ENCODE data around the gene ACBD3.
A peak's percentile ranks its signal among the peaks of the same experiment; 100 is the strongest.

ACBD3 gene

GRCh38 chr1:226201029-226201593, 14.6 kb upstream of the ACBD3 start:
- DNase-seq = peak; percentile 17

DNA sequence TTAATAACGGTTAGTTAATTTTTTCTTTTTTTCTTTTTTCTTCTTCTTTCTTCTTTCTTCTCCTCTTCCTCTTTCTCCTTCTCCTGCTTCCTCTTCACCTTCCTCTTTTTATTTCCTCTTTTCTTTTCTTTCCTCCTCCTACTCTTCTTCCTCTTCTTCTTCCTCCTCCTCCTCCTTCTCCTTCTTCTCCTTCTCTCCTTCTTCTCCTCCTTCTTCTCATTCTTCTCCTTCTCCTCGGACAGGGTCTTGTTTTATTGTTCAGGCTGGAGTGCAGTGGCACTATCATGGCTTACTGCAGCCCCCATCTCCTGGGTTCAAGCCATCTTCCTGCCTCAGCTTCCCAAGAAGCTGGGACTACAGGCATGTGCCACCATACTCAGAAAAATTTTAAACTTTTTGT, 13.4 kb upstream of the ACBD3 start:
- DNase-seq = no peak

DNA sequence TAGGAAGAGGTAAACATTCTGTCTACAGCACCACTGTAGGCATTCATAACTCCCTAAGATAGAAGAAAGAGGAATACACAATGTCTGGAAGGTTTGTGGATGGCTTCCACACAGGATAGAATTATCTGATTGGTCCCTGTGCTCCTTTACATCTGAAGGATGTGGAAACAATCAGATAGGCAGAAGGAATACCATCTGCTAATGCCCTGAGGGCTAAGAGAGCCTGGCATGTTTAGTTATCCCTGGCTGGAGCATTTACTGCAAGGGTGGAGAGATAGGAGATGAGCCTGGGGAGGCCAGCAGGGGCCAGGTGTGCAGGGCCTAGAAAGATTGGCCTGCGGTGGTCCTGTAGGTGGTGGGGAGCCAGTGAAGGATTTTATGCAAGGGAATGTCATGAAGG, 8.6 kb upstream of the ACBD3 start:
- no peak for DNase-seq

GRCh38 chr1:226187380-226187779, 839 bp upstream of the ACBD3 start:
- no peak for DNase-seq

GRCh38 chr1:226187019-226187322, 430 bp upstream of the ACBD3 start:
- no peak for DNase-seq

DNA sequence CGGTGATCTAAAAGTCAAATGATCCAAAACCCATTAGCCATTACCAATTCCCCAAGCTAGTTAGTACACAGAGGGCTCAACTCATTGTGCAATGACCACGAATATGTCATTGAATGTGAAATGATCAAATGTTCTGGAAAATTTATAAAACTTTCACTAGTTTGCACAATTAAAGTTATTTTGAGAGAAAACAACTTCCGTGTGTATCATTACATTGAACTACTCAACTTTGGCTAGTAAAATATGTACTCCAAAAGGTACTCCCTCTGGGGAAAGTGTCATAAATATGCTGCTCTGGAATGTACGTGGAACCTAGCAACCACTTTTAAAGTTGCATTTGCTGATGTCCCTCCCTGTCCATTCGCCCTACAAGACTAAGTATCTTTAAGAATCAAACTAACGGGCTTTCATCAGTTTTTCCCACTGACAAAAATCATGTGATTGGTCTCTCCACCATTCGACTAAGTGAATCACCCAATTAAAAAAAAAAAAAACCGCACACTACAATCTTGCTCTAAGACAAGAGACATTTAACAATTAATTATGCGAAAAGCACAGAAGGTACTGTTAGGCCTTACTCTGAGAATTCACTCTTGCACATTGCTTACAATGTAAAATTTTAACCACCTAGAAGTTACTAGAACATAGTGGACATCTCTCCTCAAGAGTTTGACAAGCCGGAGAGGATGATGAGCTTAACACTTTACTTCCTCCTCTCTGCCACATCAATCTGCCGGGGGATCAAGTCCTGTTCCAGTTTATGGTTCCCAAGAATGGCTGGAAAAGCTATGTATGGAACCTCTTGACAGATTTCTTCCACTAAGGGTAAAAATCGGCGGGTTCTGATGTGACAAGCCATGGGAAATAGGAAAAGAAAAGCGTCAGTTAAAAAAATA, 1.2 kb downstream of the ACBD3 start:
- no peak for DNase-seq

DNA sequence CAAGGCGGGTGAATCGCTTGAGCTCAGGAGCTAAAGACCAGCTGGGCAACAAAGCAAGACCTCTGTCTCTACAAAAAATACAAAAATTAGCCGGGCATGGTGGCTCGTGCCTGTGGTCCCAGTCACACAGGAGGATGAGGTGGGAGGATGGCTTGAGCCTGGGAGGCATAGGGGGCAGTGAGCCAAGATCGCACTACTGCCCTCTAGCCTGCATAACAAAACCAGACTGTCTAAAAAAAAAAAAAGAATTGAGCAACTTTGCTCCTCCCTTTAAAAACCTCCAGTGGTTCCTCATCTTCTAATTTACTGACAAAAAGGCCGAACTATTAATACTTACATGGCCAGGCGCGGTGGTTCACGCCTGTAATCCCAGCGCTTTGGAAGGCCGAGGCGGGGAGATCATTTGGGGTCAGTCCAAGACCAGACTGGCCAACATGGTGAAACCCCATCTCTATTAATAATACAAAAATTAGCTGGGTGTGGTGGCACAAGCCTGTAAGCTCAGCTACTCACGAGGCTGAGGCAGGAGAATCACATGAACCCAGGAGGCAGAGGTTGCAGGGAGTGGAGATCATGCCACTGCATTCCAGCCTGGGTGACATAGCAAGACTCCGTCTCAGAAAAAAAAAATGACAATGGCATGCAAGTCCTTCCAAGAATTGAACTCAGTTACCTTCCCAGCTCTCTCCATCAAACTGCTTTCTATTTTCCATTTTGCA, 4.4 kb downstream of the ACBD3 start:
- no peak for DNase-seq

DNA sequence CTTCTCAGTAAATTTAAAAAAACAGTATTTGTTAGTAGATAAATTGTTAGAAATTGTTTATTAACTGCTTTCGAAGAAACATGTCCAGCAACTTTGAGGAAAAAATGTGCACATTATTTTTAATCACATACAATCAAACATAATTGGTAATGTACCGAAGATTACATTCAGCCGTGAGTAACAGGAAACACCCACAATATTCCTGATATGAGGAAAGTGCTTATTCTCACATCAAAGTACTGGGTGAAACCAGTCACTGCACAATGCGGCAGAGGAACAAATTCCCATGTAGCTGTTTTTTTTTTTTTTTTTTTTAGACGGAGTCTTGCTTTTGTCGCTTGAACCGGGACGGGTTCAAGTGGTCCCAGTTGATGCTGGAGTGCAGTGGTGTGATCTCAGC, 9.7 kb downstream of the ACBD3 start:
- DNase-seq = no peak

DNA sequence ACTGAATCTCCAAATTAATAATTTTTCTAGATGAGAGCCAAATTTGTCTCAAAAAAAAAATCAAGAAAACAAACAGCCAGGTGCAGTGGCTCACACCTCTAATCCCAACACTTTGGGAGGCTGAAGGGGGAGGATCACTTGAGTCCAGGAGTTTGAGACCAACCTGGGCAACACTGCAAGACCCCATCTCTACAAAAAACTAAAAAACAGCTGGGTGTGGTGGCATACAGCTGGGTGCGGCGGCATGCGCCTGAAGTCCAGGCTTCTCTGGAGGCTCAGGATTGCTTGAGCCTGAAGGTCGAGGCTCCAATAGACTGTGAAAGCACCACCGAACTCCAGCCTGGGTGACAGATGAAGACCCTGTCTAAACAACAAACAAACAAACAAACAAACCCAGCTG, 14.0 kb downstream of the ACBD3 start:
- no peak for DNase-seq

DNA sequence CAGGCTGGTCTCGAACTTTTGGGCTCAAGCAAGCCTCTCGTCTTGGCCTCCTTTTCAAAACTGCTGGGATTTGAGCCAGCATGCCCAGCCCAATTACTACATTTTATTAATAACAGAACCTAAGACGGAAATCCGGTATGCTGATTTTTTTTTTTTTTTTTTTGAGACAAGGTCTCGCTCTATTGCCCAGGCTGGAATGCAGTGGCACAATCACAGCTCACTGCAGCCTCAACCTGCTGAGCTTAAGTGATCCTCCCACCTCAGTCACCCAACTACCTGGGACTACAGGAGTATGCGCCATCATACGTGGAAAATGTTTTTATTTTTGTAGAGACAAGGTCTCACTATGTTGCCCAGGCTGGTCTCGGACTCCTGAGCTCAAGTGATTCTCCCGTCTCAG, 20.2 kb downstream of the ACBD3 start:
- DNase-seq = no peak

DNA sequence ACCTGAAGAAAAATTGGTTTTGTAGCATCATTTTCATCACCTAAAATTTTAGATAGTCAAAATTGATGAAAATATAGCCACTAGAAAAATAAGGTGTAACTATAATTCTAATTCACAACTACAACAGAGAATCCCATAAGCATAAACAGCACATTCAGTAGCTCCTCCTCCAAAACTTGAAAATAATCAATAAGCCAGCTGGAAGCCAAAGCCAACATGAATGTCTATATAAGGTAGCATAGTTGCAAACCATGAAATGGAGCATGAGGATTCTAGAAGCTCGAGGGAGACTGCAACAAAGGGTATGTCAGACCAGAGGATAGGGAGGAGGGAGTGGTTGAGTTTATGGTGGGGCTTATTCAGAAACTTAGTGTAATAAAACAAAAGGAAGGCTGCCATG, 22.4 kb downstream of the ACBD3 start:
- DNase-seq = no peak

DNA sequence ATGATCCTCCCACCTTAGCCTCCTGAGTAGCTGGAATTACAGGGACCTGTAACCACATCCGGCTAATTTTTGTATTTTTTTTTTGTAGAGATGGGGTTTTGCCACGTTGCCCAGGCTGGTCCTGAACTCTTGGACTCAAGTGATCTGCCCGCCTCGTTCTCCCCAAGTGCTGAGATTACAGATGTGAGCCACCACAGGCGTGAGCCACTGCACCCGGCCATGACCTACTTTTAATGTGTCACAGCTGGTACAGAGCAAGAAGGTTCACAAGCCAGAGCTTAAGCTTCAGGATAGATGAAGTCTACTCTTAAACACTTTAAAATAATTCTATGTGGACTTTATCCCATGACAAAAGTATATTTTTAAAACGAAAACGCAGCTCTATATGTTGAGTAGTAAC, 23.6 kb downstream of the ACBD3 start:
- no peak for DNase-seq

GRCh38 chr1:226158983-226159382, 27.6 kb downstream of the ACBD3 start:
- no peak for DNase-seq

GRCh38 chr1:226158457-226158856, 28.1 kb downstream of the ACBD3 start:
- no peak for DNase-seq

DNA sequence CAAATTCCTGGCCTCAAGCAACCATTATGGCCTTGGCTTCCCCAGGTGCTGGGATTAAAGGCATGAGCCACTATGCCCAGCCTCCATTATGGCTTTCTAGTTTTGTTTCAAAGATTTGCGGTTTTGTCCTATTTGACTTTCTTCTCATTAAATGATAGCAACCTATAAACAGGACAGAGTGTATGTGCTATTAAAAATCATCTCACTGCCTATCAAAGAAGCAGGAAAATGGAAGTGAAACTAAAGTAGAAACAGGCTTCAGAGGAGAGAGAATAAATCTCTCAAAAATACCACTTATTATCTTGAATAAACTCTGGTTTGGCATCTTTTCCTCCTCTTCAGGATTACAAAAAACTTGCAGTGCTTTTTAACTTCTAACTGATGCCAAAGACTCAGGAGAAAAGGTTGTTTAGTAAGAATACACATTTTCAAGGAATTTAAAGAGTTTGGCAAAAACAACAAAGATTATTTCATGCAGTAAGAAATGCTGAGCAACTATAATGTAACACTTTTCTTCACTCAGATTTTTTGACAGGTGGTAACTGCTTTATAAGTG, 28.7 kb downstream of the ACBD3 start:
- DNase-seq = no peak

- DNase-seq = no peak
Measured at GRCh38 chr1:226154593-226154992, 31.9 kb downstream of the ACBD3 start.

DNA sequence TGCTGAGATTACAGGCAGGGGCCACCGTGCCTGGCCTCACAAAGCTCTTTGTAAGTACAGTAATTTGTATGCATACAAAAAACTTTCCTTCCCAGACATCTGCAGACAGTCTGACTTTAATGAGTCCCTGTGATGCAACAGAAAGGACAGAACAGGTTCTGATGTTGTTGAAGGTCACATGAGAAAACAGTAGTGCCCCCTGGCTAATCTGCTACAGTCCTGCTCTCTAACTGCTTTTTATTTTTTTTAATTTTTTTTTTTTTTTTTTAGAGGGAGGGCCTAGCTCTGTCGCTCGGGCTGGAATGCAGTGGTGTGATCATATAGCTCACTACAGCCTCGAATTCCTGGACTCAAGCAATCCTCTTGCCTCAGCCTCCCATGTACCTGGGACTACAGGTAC, 36.7 kb downstream of the ACBD3 start:
- DNase-seq = no peak

DNA sequence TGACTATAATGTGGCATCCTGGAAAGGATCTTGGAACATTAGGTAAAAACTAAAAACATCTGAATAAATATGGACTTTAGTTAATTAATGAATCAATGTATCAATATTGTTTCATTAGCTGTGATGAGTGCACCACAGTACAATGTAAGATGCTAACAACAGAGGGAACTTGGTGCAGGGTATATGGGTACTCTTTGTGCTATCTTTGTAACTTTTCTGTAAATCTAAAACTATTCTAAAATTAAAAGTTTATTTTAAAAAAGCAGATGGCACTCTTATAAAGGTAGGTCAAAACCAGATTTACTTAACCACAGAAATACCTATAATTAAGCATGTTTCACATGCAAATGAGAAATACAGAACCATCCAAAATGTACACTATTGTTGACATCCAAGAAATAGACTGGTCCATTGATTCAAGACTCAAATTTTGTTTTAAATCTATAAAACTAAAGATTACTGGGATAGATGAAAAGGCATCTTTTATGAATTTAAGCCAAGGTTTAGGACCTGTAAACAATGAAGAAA, 38.4 kb downstream of the ACBD3 start:
- DNase-seq = no peak

GRCh38 chr1:226144045-226144444, 42.5 kb downstream of the ACBD3 start:
- no peak for DNase-seq

GRCh38 chr1:226135709-226136108, 50.8 kb downstream of the ACBD3 start:
- DNase-seq = no peak

GRCh38 chr1:226135059-226135651, 51.4 kb downstream of the ACBD3 start:
- DNase-seq = no peak

DNA sequence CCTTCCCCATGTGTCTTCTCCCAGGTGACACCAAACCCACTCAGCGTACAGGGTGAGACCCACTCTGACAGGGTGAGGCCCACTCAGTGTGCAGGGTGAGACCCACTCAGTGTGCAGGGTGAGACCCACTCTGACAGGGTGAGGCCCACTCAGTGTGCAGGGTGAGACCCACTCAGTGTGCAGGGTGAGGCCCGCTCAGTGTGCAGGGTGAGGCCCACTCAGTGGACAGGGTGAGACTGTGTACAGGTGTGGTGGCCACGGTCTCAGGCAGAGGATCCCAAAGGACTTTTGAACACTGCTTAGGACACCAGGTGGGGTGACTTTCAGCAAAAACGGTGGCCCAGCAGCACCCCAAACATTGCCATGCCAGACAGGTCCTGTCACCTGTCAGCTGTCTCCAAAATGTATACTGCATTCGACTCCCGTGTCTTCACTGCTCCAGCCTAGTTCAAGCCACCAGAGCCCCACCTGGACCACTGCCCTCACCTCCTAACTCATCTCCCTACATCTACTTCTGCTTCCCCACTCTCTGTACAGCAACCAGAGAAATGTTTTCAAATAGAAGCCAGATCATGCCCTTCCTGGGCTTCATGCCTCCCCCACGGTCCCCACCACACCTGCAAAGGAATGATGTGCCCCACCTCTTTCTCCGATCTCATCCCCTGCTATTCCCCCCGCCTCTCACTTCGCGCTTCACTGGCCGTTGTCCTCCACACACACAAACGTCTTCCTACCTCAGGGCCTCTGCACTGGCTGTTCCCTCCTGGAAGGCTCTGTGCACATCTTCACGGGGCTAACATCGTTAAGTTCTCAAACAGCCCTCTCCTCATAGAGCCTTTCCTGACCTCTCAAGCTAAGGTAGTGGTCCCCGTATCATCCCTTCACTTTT, 52.1 kb downstream of the ACBD3 start:
- no peak for DNase-seq
